ENCODE measurements around the gene SPIN1.

The SPIN1 gene

GRCh38 chr9:88488166-88488565 is 99.9 kb downstream of the SPIN1 start:
- DNase-seq (ENCODE audit: low read depth in 2 of 3, low spot score in 1 of 3), result no peak

GRCh38 chr9:88494983-88495721 is 106.9 kb downstream of the SPIN1 start:
- no peak for DNase-seq (ENCODE audit: low read depth in 2 of 3, low spot score in 1 of 3)

DNA sequence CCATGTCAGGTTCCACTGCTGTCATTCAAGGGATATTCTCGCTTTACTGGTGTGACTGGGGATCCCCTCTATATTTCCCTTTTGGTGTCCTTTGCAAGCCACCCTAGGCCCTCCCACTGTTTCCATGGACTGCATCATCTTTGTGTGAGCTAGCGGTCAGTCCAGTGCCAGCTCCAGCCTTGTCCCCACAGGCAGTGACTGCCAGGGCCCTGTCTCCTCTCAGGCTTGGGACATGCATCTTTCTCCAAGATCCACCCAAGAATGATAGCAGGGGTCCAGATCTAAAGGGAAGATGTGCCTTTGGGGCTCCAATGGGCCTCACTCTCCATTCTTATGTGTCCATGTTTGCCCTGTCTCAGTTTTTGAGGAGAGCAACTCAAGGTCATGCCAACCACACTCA is 109.0 kb downstream of the SPIN1 start:
- no peak for DNase-seq (ENCODE audit: low read depth in 2 of 3, low spot score in 1 of 3)

GRCh38 chr9:88498880-88499279 is 110.6 kb downstream of the SPIN1 start:
- DNase-seq (ENCODE audit: low read depth in 2 of 3, low spot score in 1 of 3), result no peak

DNA sequence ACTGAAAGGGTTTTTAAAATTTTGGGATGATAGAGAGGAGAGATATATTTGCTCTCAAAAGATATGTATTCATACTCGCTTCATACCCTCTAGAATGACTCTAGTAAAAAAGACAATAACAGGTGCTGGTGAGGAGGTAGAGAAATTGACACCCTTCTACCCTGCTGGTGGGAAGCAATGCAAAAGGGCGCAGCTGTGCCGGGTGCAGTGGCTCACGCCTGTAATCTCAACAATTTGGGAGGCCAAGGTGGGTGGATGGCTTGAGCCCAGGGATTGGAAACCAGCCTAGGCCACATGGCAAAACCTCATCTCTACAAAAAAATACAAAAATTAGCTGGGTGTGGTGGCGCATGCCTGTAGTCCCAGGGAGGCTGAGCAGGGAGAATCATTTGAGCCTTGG is 112.8 kb downstream of the SPIN1 start:
- no peak for DNase-seq (ENCODE audit: low read depth in 2 of 3, low spot score in 1 of 3)

- DNase-seq (ENCODE audit: low read depth in 2 of 3, low spot score in 1 of 3), result no peak
Measured at GRCh38 chr9:88502552-88503034, 114.3 kb downstream of the SPIN1 start.

DNA sequence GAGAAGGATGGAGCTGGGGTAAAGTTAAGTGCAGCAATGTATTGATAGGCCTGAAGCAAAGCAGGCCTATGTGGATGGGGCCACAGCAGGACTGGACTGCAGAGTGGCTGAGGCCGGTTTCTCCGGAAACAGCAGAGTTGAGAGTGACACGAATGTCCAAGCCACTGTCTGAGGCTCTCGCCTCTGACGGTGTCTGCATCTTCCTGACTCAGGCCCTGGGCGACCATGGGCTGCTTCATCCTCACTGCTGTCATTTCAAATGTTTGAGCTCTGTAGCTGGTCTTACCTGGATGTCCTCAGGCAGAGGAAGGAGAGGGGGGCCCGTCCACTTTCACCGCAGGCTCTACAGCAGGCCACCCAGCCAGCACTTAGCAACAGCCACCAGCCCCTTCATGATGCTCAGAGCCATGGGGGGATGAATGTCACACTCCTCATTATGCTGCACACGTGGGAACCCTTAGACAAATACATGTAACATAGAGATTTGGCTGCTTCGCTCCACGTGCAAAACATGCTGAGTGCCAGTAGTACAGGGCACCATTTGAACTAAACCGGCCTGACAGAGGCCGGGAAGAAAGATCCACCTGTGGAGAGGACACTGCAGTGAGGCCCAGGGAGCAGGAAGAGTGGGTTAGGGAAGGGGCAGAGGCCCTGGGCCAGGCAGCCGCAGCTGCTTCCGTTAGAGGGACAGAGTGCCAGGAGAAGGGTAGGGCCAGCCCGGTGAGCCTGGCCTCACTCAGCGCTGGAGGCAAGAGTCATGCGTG is 115.0 kb downstream of the SPIN1 start:
- DNase-seq (ENCODE audit: low read depth in 2 of 3, low spot score in 1 of 3), result no peak

DNA sequence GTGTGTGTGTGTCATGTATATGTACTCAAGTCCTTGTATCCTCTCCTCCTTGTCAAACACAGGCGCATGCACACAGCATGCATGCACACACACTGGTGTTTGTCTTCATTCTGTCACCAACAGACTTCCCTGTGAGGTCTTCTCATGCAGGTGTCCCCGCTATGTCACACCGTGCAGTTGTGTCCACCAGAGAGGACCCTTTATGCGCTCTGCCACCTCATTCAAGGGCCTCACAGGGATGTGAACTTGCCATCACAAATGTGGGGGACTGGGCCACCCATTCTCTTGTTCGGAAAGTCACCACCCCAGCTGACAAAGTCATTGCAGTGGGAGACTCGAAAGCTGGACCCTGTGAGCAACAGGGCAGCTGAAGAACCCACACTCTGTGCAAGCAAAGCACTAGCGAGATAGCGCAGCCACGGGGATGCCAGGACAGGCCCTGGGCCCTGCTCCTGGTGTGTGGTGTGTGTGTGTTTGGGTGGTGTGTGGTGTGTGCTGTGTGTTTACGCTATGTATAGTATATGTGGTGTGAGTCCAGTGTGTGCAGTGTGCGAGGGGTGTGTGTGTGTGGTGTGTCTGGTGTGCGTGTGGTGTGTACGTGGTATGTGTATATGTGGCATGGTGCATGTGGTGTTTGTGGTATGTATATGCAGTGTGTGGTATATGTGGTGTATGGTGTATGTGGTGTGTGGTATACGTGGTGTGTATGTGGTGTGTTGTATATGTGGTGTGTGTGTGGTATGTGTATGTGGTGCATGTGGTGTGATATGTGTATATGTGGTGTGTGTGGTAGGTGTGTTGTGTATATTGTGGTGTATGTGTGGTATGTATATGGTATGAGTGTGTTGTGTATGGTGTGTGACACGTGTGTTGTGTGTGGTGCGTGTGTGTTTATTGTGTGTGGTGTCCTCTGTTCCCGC is 115.9 kb downstream of the SPIN1 start:
- no peak for DNase-seq (ENCODE audit: low read depth in 2 of 3, low spot score in 1 of 3)

- DNase-seq (ENCODE audit: low read depth in 2 of 3, low spot score in 1 of 3), result no peak
Measured at GRCh38 chr9:88508326-88508725, 120.1 kb downstream of the SPIN1 start.

DNA sequence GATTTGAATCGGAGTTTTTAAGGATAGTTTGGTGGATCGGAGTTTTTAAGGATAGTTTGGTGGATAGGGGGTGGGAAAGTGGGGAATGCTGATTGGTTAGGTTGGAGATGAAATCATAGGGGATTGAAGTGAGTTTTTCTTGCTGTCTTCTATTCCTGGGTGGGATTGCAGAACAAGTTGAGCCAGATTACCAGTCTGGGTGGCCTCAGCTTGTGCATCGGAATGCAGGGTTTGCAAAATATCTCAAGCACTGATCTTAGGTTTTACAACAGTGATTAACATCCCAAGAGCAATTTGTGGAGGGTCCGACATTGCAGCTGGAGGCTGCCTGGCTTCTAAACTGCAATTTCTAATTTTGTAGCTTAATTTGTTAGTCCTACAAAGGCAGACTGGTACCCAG is 123.7 kb downstream of the SPIN1 start:
- no peak for DNase-seq (ENCODE audit: low read depth in 2 of 3, low spot score in 1 of 3)

DNA sequence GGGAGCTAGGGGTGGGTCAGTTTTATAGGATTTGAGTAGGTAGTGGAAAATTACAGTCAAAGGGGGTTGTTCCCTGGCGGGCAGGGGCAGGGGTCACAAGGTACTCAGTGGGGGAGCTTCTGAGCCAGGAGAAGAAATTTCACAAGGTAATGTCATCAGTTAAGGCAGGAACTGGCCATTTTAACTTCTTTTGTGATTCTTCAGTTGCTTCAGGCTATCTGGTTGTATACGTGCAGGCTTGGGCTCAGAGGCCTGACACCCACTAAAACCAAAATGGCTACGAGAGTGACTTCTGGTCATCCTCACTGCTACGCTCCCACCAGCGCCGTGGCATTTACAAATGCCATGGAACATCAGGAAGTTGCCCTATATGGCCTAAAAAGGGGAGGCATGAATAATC is 126.0 kb downstream of the SPIN1 start:
- no peak for DNase-seq (ENCODE audit: low read depth in 2 of 3, low spot score in 1 of 3)

DNA sequence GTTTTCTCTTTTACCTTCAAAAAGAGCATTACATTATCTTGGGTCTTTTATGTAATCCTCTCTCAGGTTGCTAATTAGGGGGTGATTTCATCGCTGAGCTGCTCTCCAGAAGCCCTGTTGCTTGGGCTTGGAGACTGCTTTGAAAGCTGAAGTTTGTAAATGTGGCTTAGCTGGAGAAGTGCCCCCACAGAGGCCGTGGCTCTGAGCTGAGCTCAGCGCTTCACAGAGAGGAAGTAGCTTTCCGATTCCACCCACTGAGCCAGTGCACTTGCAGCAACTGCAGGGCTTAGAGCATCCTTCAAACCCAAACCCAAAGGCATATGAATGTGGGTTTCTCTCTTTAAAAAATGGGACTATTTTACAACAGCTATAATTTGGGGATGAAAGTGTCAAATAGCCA is 133.1 kb downstream of the SPIN1 start:
- DNase-seq (ENCODE audit: low read depth in 2 of 3, low spot score in 1 of 3), result no peak

GRCh38 chr9:88522360-88522759 is 134.1 kb downstream of the SPIN1 start:
- DNase-seq (ENCODE audit: low read depth in 2 of 3, low spot score in 1 of 3), result no peak

GRCh38 chr9:88523056-88523455 is 134.8 kb downstream of the SPIN1 start:
- no peak for DNase-seq (ENCODE audit: low read depth in 2 of 3, low spot score in 1 of 3)

DNA sequence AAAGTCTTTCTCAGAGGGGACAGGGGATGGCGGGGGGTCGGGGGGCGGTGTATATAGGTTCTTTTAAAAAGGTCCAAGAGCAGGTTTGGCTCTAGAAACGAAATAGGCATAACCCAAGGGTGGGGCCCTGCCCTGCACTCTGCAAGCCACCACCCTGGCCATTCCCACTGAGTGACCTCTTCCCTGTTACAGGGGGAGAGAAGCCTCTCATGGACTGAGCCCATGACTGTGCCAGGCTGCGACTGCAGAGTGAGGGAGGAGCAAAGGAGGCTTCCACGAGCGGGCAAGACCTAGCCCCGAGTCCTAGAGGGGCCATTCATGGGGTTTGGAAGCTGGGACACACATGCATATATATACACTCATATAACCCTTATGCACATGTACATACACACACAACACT is 136.7 kb downstream of the SPIN1 start:
- DNase-seq (ENCODE audit: low read depth in 2 of 3, low spot score in 1 of 3), result no peak

- DNase-seq (ENCODE audit: low read depth in 2 of 3, low spot score in 1 of 3), result no peak
Measured at GRCh38 chr9:88527618-88528017, 139.4 kb downstream of the SPIN1 start.

All from stimulated activated CD4-positive, alpha-beta T cell treated with anti-CD3 and anti-CD28 coated beads, Interleukin-12 subunit alpha, Interleukin-12 subunit beta, amount 100 ng/mL, for 48 hours (primary cell).